C4-2B (cell line): ENCODE results near the gene MAP4K3.

ENCODE experiments used
- H3K27ac ChIP-seq: fragments of 450-650 bp; 2 replicates; pipeline ENCODE4 v1.5.1; 2017
- ZFX ChIP-seq: fragments of 450-650 bp; IDR thresholded peaks from 2 replicates; pipeline ENCODE4 v1.6.1; 2017
- TF ChIP-seq, protein P1 (sequence below): fragments of 450-650 bp; conservative IDR thresholded peaks from 2 replicates; pipeline ENCODE4 v1.5.1; 2017; ENCODE audit warnings: mild to moderate bottlenecking

MAP4K3 gene

GRCh38 chr2:39320162-39320561 lies 116.9 kb downstream of the MAP4K3 start:
- TF ChIP-seq, protein P1, sequence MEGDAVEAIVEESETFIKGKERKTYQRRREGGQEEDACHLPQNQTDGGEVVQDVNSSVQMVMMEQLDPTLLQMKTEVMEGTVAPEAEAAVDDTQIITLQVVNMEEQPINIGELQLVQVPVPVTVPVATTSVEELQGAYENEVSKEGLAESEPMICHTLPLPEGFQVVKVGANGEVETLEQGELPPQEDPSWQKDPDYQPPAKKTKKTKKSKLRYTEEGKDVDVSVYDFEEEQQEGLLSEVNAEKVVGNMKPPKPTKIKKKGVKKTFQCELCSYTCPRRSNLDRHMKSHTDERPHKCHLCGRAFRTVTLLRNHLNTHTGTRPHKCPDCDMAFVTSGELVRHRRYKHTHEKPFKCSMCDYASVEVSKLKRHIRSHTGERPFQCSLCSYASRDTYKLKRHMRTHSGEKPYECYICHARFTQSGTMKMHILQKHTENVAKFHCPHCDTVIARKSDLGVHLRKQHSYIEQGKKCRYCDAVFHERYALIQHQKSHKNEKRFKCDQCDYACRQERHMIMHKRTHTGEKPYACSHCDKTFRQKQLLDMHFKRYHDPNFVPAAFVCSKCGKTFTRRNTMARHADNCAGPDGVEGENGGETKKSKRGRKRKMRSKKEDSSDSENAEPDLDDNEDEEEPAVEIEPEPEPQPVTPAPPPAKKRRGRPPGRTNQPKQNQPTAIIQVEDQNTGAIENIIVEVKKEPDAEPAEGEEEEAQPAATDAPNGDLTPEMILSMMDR, result no peak
- no peak for TF ChIP-seq ZFX
- no peak overlapping the region for H3K27ac ChIP-seq

- H3K27ac ChIP-seq, result no peak overlapping the region
- TF ChIP-seq ZFX, result no peak
- TF ChIP-seq, protein P1, result no peak
These were observed 123.5 kb downstream of the MAP4K3 start for GRCh38 chr2:39313575-39313974.

- TF ChIP-seq, protein P1, result no peak
- TF ChIP-seq ZFX, result no peak
- no peak overlapping the region for H3K27ac ChIP-seq
These were observed 125.6 kb downstream of the MAP4K3 start for GRCh38 chr2:39311469-39311868.

GRCh38 chr2:39308778-39309177 lies 128.3 kb downstream of the MAP4K3 start:
- H3K27ac ChIP-seq, result no peak overlapping the region
- TF ChIP-seq ZFX, result no peak
- TF ChIP-seq, protein P1, result no peak

- TF ChIP-seq, protein P1, result no peak
- no peak for TF ChIP-seq ZFX
- H3K27ac ChIP-seq, result no peak overlapping the region
These were observed 130.5 kb downstream of the MAP4K3 start for GRCh38 chr2:39306626-39307025.

GRCh38 chr2:39304729-39305128 lies 132.4 kb downstream of the MAP4K3 start:
- no peak overlapping the region for H3K27ac ChIP-seq
- no peak for TF ChIP-seq ZFX
- TF ChIP-seq, protein P1, result no peak

DNA sequence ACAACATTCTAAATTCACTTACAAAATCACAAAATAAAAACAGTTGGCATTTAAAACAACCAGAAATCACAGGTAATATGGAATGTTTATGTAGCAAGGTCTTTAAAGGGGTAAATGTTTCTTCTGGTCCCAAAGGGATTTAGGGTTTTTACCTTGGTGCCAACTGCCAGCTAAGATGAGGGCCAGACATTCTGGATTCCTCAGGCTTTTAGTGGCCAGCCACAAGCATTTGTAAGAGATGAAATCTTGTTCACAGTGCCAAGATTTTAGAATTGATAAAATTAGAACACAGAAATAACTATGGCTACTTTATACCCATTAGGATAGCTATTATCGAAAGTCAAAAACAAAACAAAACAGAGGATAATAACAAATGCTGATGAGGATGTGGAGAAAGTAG lies 132.9 kb downstream of the MAP4K3 start:
- no peak overlapping the region for H3K27ac ChIP-seq
- TF ChIP-seq, protein P1, result no peak
- TF ChIP-seq ZFX, result no peak
